ENCODE data around the gene VPS52.

VPS52 gene

GRCh38 chr6:33254591-33254990 lies 17.1 kb downstream of the VPS52 start:
- Histone ChIP-seq H3K4me3 (replicated peaks; ENCODE audit: insufficient read depth, low read length) (no peak overlapping the region), H3K27ac (replicated peaks) (no peak overlapping the region), H3K27me3 (ENCODE audit: insufficient read depth, poor library complexity, severe bottlenecking) (no peaks in the 10 kb centered on the region)
- no peak for TF ChIP-seq POLR2AphosphoS5 (IDR thresholded peaks at IDR 0.05; ENCODE audit: low read depth)
- DNase-seq (ENCODE audit: low read depth in 1 of 2, low spot score in 1 of 2), result no peak

GRCh38 chr6:33252759-33253158 lies 18.9 kb downstream of the VPS52 start:
- no peaks in the 10 kb centered on the region for H3K27me3 ChIP-seq (ENCODE audit: insufficient read depth, poor library complexity, severe bottlenecking)
- H3K27ac ChIP-seq (replicated peaks), result no peak overlapping the region
- TF ChIP-seq POLR2AphosphoS5 (IDR thresholded peaks at IDR 0.05; ENCODE audit: low read depth) (no peak), REST (IDR thresholded peaks at IDR 0.05; ENCODE audit: insufficient replicate concordance, low read depth) (no peak), SPI1 (IDR thresholded peaks at IDR 0.05; ENCODE audit: borderline replicate concordance, low read depth) (no peak), CTCF (IDR thresholded peaks at IDR 0.05; ENCODE audit: insufficient read depth, low read length) (no peak), GABPA (IDR thresholded peaks at IDR 0.05; ENCODE audit: low read depth) (no peak)
- DNase-seq (ENCODE audit: low read depth in 1 of 2, low spot score in 1 of 2), result no peak
- no peak overlapping the region for H3K4me3 ChIP-seq (replicated peaks; ENCODE audit: insufficient read depth, low read length)

- Histone ChIP-seq H3K4me3 (replicated peaks; ENCODE audit: insufficient read depth, low read length) (no peak overlapping the region), H3K27me3 (ENCODE audit: insufficient read depth, poor library complexity, severe bottlenecking) (peaks cover 2% of the 10 kb centered on the region), H3K27ac (replicated peaks) (no peak overlapping the region)
- DNase-seq (ENCODE audit: low read depth in 1 of 2, low spot score in 1 of 2), result no peak
- TF ChIP-seq REST (IDR thresholded peaks at IDR 0.05; ENCODE audit: insufficient replicate concordance, low read depth) (no peak), POLR2AphosphoS5 (IDR thresholded peaks at IDR 0.05; ENCODE audit: low read depth) (no peak), SPI1 (IDR thresholded peaks at IDR 0.05; ENCODE audit: borderline replicate concordance, low read depth) (no peak), GABPA (IDR thresholded peaks at IDR 0.05; ENCODE audit: low read depth) (no peak), CTCF (IDR thresholded peaks at IDR 0.05; ENCODE audit: insufficient read depth, low read length) (no peak)
Observed at GRCh38 chr6:33251395-33252012, 20.2 kb downstream of the VPS52 start.

- Histone ChIP-seq H3K27me3 (ENCODE audit: insufficient read depth, poor library complexity, severe bottlenecking) (peaks cover 2% of the 10 kb centered on the region), H3K4me3 (replicated peaks; ENCODE audit: insufficient read depth, low read length) (no peak overlapping the region), H3K27ac (replicated peaks) (no peak overlapping the region)
- DNase-seq (ENCODE audit: low read depth in 1 of 2, low spot score in 1 of 2), result no peak
- TF ChIP-seq POLR2AphosphoS5 (IDR thresholded peaks at IDR 0.05; ENCODE audit: low read depth) (no peak), SPI1 (IDR thresholded peaks at IDR 0.05; ENCODE audit: borderline replicate concordance, low read depth) (no peak), CTCF (IDR thresholded peaks at IDR 0.05; ENCODE audit: insufficient read depth, low read length) (no peak), GABPA (IDR thresholded peaks at IDR 0.05; ENCODE audit: low read depth) (no peak), REST (IDR thresholded peaks at IDR 0.05; ENCODE audit: insufficient replicate concordance, low read depth) (no peak)
Observed at GRCh38 chr6:33250731-33251130, 20.9 kb downstream of the VPS52 start.

Data from HL-60 (cell line).